SK-MEL-5 (cell line): ENCODE data around the gene GNB5. TPM values are rescaled to one million over a fixed set of nuclear protein-coding genes. Genes with fewer than 3 reads are reported as not detected.
"Not testable (repeated sequence)": the region's sequence is repeated elsewhere in the genome, so short reads cannot be mapped to it uniquely, and the experiment has no call there.

ENCODE experiments used
- DNase-seq: peaks from one replicate; pipeline ENCODE4 v3.0.0-alpha.2; 2016; ENCODE audit warnings: low read depth, low spot score
- in situ Hi-C: cut with HindIII; loops from 2 replicates; pipeline ENCODE4 v1.10.0; 2016; ENCODE audit warnings: low sequenced_read_pairs, high pct_unique_total_duplicates, low pct_unique_long_range_greater_than_20kb
- total RNA-seq: library from RNA; depleted of rRNA; stranded (reverse); fragments of >200 nt; shearing (Covaris generic); gene quantifications from 2 replicates; pipeline ENCODE4 v1.2.3, GENCODE V29; 2014

Gene GNB5
- total RNA-seq, 1 experiment from 2014 or later: 28.2 TPM

DNA sequence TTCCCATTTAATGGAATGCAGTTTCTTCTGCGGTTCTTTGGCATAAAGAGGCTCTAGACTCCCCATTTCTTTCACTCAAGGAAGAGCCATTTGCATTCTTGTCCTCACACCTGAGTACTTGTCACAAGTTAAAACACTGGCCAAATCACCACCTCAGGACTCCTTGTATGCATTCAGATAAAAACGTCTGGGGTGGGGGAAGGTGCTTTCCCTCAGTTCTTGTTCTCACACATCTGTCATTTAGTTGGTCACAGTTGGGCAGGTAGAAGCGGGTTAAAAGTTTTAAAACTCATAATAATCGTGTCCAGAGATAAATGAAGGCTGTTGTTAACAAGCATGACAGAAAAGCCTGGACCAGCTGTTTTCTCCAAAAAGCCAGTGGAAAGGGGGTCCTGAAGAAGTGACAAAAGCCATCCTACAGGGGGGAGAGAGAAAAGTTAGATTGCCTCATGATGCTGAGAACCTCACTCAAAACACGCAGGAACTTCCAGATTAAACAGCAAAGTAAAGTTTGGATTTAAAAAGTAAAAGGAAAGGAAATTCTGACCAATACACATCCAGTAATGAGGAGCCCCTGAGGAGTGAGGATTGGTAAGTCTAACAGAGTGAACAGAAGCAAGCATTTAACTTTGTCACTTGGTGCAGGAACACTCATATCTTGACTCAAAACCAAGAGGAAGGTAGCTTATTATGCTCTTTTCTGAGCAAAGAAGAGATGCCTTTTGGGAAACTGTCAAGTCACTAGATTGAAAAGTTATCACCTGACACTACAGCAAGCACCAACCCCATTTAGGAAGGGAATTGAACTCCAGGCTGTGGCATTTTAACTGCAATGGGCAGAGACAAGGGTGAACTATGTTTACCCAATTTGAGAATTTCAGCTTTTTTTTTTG lies 81.4 kb downstream of the GNB5 start:
- no peak for DNase-seq
- in situ Hi-C loops: no loop called here

DNA sequence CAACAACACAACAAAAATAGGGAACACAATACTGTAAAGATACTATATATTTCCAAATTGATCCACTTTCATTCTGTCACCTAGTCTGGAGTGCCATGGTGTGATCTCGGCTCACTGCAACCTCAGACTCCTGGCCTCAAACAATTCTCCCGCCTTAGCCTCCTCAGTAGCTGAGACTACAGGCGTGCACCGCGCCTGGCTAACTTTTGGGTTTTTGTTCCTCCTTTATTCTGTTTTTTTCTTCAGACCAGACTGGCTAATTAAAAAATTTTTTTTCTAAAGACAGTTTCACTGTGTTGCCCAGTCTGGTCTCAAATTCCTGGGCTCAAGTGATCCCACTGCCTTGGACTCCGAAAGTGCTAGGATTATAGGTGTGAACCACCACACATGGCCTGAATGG lies 84.0 kb downstream of the GNB5 start:
- no peak for DNase-seq
- in situ Hi-C loops: no loop called here

DNA sequence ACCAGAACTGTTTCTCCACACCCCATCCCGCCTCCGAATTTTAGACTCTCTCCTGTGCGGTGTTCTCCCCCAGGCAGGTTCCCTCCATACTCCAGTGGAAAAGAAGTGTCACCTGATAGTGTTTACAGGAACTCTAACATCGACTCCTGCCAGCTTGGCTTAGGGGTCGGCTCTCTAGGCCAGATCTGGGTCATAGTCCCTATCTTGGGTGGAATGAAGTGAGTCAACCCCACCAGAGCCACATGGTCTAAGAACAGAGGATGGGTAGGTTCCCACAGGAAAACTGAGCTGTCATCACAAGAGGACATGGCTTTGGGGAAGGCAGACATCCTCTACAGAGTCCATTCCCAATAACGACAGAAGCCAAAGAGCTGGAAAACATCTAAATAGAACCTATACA lies 84.6 kb downstream of the GNB5 start:
- no peak for DNase-seq
- in situ Hi-C loops: no loop called here

DNA sequence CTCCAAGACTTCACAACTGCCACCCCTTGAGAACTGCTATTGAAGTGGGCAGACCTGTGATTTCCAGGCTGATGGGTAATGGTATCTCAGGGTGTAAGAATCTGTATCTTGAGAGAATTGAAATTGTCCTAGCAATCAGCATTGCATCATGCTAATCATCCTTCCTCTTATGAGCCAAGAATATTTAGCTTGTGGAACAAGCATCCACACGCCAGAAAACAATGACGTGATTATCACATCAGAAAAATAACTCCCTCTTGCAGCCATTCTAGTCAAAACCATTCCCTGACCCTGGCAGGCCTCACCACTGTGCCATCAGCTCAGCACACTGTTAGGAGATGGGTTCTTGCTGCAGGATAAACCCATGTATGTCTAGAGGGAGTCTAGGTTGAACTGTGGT lies 85.3 kb downstream of the GNB5 start:
- in situ Hi-C loops: no loop called here
- no peak for DNase-seq

DNA sequence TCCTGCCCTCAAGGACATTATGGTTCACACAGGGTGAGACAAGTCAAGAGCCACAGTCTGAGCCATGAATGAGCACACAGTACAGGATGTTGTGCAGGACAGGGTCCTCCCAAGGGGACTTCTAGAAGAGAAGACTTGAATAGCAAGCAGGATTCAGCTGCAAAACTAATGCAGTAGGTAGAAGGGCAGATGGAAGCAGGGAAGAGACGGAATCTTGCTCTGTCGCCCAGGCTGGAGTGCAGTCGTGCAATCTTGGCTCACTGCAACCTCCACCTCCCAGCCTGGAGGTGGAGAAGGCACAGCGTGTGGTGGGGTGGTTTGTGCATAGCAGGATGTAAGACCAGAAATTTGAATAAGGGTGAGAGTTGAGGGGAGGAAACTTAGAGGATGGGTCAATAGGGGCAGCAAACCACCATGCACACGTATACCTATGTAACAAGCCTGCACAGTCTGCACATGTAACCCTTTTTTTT lies 86.6 kb downstream of the GNB5 start:
- DNase-seq: no peak
- in situ Hi-C loops: no loop called here

DNA sequence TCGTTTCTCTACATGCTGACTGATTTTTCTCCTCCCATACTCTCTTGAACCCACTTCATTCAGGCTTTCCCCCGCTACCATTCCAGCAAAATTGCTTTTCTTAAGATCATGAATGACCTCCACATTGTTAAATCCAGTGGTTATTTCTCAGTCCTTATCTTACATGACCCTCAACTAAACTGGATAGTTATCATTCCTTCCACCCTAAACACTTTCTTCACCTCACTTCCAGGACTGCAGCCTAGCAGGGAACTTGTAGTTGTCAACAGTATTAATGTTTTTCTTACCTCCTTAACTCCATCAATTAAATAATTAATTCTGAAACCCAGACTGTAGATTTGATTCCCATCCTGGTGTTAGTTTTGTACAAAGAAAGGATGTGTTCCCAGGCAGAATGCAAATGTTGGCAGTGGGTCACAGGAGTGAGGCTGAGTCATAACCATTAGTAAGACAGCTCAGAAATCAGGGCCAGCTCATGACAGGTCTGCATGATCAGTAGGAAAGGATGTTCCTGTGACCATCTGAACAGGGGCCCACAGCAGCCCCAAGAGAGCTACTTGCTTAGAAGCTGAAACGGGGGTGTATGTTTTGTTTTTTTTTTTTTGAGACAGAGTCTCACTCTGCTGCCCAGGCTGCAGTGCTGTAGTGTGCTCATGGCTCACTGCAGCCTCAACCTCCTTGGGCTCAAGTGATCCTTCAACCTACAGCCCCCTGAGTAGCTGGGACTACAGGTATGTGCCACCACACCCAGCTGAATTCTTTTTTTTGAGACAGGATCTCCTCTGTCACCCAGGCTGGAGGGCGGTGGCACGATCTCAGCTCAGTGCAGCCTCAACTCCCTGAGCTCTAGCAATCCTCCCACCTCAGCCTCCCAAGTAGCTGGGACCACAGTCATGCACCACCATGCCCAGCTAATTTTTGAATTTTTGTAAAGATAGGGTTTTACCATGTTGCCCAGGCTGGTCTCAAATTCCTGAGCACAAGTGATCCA lies 87.7 kb downstream of the GNB5 start:
- DNase-seq: peak; percentile 89
- in situ Hi-C loops: no loop called here

DNA sequence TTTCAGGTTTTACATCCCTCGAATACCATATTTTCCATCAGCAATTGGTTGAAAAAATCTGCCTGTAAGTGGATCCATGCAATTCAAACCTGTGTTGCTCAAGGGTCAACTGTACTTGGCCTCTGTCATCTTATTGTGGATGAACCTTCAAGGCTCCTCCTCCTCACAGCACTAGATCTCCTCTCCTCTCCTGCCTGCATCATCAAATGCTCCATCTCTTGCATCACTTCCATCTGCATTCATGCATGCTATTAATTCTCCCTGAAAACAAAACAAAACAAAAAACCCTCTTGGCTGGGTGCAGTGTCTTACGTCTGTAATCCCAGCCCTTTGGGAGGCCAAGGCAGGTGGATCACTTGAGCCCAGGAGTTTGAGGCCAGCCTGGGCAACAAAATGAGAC lies 88.7 kb downstream of the GNB5 start:
- DNase-seq: peak; percentile 22
- in situ Hi-C loops: no loop called here

DNA sequence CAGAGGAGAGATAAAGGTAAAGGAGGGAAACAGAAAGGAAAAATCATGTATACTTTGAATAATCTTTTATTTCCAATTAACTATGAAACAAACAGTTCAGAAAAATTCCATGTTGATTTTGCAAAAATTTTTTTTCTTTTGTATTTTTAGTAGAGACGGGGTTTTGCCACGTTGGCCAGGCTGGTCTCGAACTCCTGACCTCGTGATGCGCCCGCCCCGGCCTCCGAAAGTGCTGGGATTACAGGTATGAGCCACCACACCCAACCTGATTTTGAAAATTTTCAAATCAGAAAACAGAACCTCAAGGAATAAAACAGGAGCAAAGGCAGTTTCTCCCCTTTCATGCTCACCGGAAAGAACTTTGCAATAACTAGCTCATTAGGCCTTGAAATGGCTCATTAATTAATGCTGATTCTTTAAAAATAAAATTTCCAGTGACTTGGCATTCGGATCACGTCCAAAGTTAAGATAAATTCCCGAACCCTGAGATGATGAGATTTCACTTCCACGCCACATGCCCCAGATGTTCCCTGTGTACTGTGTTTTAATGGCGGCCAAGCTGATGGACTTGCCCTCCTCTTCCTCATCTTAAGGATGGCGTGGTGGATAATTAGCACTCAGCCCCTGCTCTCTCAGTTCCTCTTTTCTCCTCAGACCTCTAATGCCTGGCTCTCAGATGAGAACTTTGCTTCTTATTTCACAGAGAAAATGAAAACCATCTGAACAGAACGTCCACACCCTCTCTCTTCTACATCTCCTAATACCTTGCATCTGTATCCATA lies 89.5 kb downstream of the GNB5 start:
- in situ Hi-C loops: no loop called here

DNA sequence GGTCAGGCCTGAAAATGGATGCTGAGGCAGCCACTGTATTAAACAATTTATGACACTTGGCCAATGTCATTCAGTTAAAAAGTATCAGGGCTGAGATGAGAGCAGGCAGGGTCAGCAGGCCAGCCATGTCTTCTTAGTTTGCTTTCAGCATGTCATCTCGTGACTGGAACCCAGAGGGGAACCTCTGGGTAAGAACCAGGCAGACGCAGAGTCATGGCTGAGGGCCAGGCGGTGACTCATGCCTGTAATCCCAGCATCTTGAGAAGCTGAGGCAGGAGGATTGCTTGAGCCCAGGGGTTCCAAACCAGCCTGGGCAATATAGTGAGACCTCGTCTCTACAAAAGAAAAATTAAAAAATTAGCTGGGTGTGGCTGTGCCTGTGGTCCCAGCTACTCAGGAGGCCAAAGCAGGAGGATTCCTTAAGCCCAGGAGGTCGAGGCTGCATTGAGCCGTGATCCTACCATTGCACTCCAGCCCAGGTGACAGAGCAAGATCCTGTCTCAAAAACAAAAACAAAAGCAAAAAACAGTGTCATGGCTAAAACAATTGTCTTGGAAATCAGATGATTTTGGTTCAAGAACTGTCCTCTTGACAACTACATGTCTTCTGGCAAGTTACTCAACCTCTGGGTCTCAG lies 90.3 kb downstream of the GNB5 start:
- peak; percentile 53 for DNase-seq
- in situ Hi-C loops: no loop called here

More for the DNA sequence above, 89.5 kb downstream of the GNB5 start:
- no peak for DNase-seq

DNA sequence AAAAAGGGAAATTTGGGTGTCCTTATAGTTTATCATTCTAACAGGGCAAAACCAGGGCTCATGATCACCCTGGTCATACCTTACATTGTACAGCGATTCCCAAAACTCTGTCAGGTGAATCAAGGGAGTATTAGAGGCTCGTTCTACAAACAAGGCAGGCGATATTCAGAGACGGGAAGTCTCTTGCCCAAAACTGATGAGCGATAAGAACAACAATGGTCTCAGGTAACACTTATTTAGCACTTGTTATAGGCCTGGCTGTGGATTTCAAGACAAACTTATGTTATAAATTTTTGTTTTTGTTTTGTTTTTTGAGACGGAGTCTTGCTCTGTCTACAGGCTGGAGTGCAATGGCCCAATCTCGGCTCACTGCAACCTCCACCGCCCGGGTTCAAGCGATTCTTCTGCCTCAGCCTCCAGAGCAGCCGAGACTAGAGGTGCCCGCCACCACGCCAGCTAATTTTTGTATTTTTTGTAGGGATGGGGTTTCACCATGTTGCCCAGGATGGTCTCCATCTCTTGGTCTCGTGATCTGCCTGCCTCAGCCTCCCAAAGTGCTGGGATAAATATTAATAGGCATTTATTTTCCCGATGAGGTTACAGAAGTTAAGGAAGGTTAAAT lies 91.4 kb downstream of the GNB5 start:
- DNase-seq: no peak

DNA sequence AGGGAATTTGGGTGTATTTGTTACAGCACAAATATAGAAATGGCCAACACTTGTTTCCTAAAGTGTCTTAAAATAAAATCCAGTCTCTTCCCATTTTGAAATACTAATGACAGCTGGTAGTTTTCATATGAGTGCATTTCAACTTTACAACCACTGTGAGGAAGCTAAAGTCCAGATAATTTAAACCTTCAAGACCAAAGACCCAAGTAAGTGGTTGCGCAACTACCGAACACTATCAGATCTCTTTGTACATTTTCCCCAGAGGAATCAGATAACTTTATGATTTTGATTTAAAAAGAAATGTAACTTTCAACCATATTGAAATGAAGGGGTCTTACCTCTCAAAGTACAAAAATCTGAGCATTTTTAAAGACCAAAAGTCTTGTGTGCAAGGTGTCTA lies 92.9 kb downstream of the GNB5 start:
- in situ Hi-C loops: no loop called here
- no peak for DNase-seq

More for the DNA sequence above, 91.4 kb downstream of the GNB5 start:
- in situ Hi-C loops: no loop called here

DNA sequence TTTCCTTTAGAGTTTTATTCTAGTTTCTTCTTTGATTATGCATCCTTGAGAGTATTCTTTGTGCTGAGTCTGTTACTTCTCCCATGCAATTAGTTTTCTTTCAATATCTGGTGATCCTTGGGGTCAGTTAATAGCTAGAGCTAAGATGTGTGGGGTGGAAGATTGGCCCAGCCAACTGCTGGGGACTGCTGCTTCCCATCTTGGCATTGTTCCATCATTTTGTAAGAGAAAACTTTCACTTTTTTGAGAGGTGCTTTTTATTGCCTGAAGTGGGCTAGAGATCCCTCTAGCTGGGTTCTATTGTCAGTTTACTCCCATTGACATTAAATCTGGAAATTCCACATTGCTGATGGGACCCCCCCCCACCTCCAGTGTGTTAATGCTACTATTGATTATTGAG lies 94.0 kb downstream of the GNB5 start:
- no peak for DNase-seq
- in situ Hi-C loops: no loop called here

DNA sequence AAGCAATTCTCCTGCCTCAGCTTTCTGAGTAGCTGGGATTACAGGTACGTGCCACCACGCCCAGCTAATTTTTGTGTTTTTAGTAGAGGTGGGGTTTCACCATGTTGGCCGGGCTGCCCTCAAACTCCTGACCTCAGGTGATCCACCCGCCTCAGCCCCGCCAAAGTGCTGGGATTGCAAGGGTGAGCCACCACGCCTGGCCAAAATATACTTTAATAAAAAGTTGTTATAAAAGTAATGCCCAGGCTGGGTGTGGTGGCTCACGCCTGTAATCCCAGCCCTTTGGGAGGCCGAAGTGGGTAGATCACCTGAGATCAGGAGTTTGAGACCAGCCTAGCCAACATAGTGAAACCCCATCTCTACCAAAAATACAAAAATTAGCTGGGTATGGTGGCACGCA lies 94.7 kb downstream of the GNB5 start:
- DNase-seq, in situ Hi-C loops: not testable (repeated sequence)

DNA sequence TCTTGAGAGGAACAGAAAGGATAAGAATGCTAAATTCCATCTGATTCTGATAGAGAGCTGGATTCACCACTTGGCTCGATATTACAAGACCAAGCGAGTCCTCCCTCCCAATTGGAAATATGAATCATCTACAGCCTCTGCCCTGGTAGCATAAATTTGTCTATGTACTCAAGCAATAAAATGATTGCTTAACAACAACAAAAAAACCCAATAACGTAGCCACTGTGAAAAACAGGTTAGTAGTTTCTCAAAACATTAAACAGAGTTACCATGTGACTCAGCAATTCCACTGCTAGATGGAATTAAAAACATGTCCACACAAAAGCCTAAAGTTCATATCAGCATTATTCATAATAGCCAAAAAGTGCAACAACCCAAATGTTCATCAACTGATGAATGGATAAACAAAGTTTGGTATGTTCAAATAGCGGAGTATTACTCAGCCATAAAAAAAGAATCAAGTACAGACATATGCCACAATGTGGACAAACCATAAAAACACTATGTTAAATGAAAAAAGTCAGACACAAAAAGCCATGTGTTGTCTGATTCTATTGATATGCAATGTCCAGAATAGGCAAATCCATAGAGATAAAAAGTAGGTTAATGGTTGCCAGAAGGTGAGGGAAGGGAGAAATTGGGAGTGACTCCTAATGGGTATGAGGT lies 95.5 kb downstream of the GNB5 start:
- in situ Hi-C loops: no loop called here
- DNase-seq: no peak

DNA sequence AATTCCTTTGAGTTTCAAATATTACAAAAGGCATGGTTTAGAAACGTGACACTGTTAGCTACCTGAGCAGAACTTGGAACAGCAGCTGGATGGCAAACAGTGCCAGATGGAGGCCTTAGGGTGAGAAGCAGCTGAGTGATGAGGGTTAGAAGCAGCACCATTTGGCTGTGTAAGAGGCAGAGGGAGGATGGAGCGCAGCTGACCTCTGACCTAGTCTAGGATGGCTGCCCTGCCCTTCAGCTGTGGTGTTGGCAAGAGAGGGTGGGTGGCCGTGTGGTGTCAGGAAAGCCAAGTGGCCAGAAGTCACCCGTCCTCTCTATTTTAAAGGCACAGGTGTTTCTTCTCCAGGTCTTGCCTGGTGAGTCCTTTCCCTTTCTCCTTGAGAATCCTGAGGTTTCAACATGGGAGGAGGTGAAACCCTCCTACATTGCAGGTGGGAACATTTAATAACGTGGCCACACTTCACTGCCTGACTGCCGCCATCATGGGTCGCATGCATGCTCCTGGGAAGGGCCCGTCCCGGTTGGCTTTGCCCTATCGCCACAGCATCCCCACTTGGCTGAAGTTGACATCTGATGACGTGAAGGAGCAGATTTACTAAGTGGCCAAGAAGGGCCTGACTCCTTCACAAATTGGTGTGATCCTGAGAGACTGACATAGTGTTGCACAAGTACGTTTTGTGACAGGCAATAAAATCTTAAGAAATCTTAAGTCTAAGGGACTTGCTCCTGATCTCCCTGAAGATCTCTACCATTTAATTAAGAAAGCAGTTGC lies 96.2 kb downstream of the GNB5 start:
- in situ Hi-C loops: no loop called here
- DNase-seq: no peak
